Measurements from ENCODE around the gene LDLRAD1. TPM values are rescaled to one million over a fixed set of nuclear protein-coding genes. Genes with fewer than 3 reads are reported as not detected.

Gene LDLRAD1
- total and polyA plus RNA-seq, 2 donors (not counting 3 experiments of a cell fraction or from before 2014, with no cell fraction given), result not detected

DNA sequence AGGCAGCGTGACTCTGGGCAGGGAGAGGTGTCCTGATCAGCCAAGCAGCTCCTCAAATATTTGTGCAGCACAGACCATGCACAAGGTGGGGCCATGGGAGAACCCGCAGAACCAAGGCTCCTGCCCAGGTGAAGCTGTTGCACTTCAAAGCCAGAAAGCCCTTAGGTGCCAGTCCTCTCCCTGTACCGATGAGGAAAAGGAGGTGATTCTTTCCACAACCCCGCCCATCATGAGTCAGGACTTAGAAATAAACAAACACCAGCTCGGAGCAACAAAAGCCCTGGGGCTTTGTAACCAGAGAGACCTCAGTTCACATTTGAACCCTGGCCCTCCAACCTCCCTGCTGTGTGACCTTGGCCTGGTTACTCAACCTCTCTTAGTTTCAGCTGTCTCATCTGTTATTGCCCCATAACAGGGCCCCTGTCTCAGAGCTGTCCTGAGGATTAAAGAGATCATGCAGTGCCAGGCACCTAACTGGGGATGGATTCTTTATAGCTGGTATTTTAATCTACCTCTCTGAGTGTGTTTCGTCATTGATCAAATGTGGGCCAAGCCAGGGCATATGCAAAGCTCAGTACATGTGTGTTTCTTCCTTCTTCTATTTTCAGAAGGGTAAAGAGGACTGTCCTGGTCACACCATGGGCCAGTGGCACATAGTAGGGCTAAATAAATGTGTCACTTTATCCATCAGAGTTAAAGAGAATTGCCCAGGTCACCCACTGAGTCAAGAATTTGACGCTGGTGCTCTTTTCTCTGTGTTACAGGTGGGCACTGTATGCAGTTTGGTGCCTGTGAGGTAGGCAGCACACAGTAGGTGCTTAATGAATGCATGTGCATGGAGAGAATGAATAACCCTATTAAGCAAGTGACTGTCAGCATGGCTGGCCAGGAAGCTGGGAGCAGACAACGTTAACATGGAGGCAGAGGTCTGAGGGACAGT lies 1.4 kb downstream of the LDLRAD1 start:
- H3K9me3 ChIP-seq (replicated peaks; ENCODE audit: control insufficient read depth, insufficient read depth, low read length), result no peaks in the 10 kb centered on the region
- peaks cover 0 to 8% of the 10 kb centered on the region in 2 experiments for H3K27me3 ChIP-seq (ENCODE audit: control insufficient read depth in 2 of 2, insufficient read depth in 2 of 2, low read length in 2 of 2)
- H2AFZ ChIP-seq (ENCODE audit: low read depth, low read length), result no peak overlapping the region
- no peak overlapping the region for H3K4me2 ChIP-seq (ENCODE audit: insufficient read depth, low read length)
- TF ChIP-seq POLR2AphosphoS5 (IDR thresholded peaks at IDR 0.05; ENCODE audit: insufficient read depth, low read depth, low read length), result no peak
- H3K79me2 ChIP-seq (ENCODE audit: control insufficient read depth, insufficient read depth, low read length), result no peaks in the 10 kb centered on the region
- no peak overlapping the region for H3K4me3 ChIP-seq (replicated peaks in 1 of 3; ENCODE audit: insufficient read depth in 1 of 3, low read depth in 1 of 3, low read length in 3 of 3)
- H4K20me1 ChIP-seq (replicated peaks; ENCODE audit: control insufficient read depth, extremely low read depth, insufficient read depth, low read length), result no peaks in the 10 kb centered on the region
- BruUV-seq (replicated peaks), result no TSS peak
- H3K4me1 ChIP-seq (ENCODE audit: control insufficient read depth, extremely low read depth, insufficient read depth, low read length), result no peaks in the 10 kb centered on the region
- ChIA-PET CTCF (interaction anchor here (0.9 to 1.0 kb wide), 2 partner anchors 24 to 156 kb away, joined by 3 to 4 read pairs; no protein-coding TSS in a partner anchor), POLR2A (no interaction called here)
- no peaks in the 10 kb centered on the region for H3K36me3 ChIP-seq (ENCODE audit: control insufficient read depth in 2 of 2, extremely low read depth in 1 of 2, insufficient read depth in 2 of 2, low read length in 2 of 2)
- no peak overlapping the region for H3K27ac ChIP-seq (ENCODE audit: insufficient read depth, low read depth, low read length)
- intact Hi-C loops (cut with micrococcal nuclease), result no loop called here
- H3K9me1 ChIP-seq (replicated peaks; ENCODE audit: control insufficient read depth, extremely low read depth, insufficient read depth, low read length), result no peaks in the 10 kb centered on the region
- no peak overlapping the region for H3K9ac ChIP-seq (replicated peaks; ENCODE audit: extremely low read depth, insufficient read depth, low read length)
- FAIRE-seq, result no peak
- dilution Hi-C loops (cut with MboI; ENCODE audit: extremely low pct_ligation_motif_present, low sequenced_read_pairs), result no loop called here
- no peak for DNase-seq (ENCODE audit: low read depth, low spot score)

DNA sequence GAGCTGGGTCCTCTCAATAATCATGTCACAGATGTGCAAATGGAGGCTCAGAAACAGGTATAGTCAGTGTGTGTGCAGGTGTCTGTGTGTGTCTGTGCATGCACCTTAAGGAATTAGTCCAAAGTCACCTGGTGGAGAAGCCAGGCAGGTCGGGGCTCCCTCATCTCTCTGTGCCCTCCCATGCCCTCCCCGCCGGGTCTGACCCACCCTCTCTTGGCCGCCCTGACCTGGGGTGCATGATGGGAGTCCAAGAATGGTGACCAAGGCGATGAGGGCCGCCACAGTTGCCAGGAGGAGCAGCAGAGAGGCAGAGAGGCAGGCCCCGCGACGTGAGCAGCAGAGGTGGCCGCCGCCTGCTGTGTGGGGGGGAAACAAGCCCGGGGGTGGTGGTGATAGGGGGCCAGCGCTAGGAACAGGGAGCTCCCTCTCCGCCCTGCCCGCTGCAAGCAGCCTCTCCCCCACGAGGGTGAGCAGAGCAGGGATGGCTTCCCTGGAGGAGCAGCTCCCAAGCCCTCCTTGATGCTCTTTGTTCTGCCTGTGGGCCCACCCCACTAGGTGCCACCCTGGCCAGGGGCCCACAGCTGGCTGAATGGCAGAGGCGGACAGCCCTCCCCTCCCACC lies 3.9 kb downstream of the LDLRAD1 start:
- no peak overlapping the region for H3K4me2 ChIP-seq (ENCODE audit: insufficient read depth, low read length)
- no TSS peak for BruUV-seq (replicated peaks)
- H3K79me2 ChIP-seq (ENCODE audit: control insufficient read depth, insufficient read depth, low read length), result no peaks in the 10 kb centered on the region
- dilution Hi-C loops (cut with MboI; ENCODE audit: extremely low pct_ligation_motif_present, low sequenced_read_pairs), result no loop called here
- H3K27me3 ChIP-seq (ENCODE audit: control insufficient read depth in 2 of 2, insufficient read depth in 2 of 2, low read length in 2 of 2), result peaks cover 0 to 8% of the 10 kb centered on the region in 2 experiments
- POLR2A ChIA-PET, result no interaction called here
- intact Hi-C loops (cut with micrococcal nuclease), result no loop called here
- no peak for FAIRE-seq
- H3K4me1 ChIP-seq (ENCODE audit: control insufficient read depth, extremely low read depth, insufficient read depth, low read length), result no peaks in the 10 kb centered on the region
- no peaks in the 10 kb centered on the region for H4K20me1 ChIP-seq (replicated peaks; ENCODE audit: control insufficient read depth, extremely low read depth, insufficient read depth, low read length)
- no peak overlapping the region for H3K4me3 ChIP-seq (replicated peaks in 1 of 3; ENCODE audit: insufficient read depth in 1 of 3, low read depth in 1 of 3, low read length in 3 of 3)
- H3K36me3 ChIP-seq (ENCODE audit: control insufficient read depth in 2 of 2, extremely low read depth in 1 of 2, insufficient read depth in 2 of 2, low read length in 2 of 2), result no peaks in the 10 kb centered on the region
- no peak overlapping the region for H3K27ac ChIP-seq (ENCODE audit: insufficient read depth, low read depth, low read length)
- no peak overlapping the region for H2AFZ ChIP-seq (ENCODE audit: low read depth, low read length)
- H3K9ac ChIP-seq (replicated peaks; ENCODE audit: extremely low read depth, insufficient read depth, low read length), result no peak overlapping the region
- CTCF ChIA-PET, result interaction anchor here (1.3 to 1.4 kb wide), 2 partner anchors 13 to 15 kb away, joined by 4 to 7 read pairs; no protein-coding TSS in a partner anchor
- H3K9me1 ChIP-seq (replicated peaks; ENCODE audit: control insufficient read depth, extremely low read depth, insufficient read depth, low read length), result no peaks in the 10 kb centered on the region
- DNase-seq (ENCODE audit: low read depth, low spot score), result no peak
- TF ChIP-seq, protein P1, sequence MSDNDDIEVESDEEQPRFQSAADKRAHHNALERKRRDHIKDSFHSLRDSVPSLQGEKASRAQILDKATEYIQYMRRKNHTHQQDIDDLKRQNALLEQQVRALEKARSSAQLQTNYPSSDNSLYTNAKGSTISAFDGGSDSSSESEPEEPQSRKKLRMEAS (IDR thresholded peaks at IDR 0.05; ENCODE audit: insufficient read depth, insufficient read length), result no peak
- no peak for TF ChIP-seq FOS (IDR thresholded peaks at IDR 0.05; ENCODE audit: borderline replicate concordance, insufficient read depth, low read length)
- no peak for TF ChIP-seq POLR2AphosphoS5 (IDR thresholded peaks at IDR 0.05; ENCODE audit: insufficient read depth, low read depth, low read length)
- no peak for TF ChIP-seq EZH2 (IDR thresholded peaks at IDR 0.05; ENCODE audit: borderline replicate concordance, low read depth, low read length, severe bottlenecking)
- TF ChIP-seq POLR2A (IDR thresholded peaks at IDR 0.05; ENCODE audit: low read depth, low read length), result no peak
- TF ChIP-seq MYC (IDR thresholded peaks at IDR 0.05; ENCODE audit: low read depth, low read length), result no peak
- TF ChIP-seq GATA2 (IDR thresholded peaks at IDR 0.05; ENCODE audit: insufficient read depth, insufficient read length, low read depth, low read length), result no peak
- TF ChIP-seq JUN (IDR thresholded peaks at IDR 0.05; ENCODE audit: borderline replicate concordance, insufficient read depth, insufficient read length, low read depth), result no peak
- TF ChIP-seq, protein P2, sequence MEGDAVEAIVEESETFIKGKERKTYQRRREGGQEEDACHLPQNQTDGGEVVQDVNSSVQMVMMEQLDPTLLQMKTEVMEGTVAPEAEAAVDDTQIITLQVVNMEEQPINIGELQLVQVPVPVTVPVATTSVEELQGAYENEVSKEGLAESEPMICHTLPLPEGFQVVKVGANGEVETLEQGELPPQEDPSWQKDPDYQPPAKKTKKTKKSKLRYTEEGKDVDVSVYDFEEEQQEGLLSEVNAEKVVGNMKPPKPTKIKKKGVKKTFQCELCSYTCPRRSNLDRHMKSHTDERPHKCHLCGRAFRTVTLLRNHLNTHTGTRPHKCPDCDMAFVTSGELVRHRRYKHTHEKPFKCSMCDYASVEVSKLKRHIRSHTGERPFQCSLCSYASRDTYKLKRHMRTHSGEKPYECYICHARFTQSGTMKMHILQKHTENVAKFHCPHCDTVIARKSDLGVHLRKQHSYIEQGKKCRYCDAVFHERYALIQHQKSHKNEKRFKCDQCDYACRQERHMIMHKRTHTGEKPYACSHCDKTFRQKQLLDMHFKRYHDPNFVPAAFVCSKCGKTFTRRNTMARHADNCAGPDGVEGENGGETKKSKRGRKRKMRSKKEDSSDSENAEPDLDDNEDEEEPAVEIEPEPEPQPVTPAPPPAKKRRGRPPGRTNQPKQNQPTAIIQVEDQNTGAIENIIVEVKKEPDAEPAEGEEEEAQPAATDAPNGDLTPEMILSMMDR (IDR thresholded peaks at IDR 0.05; ENCODE audit: extremely low read depth in 1 of 2, insufficient read depth in 1 of 2, low read depth in 1 of 2, low read length in 2 of 2), result no peak
- no peaks in the 10 kb centered on the region for H3K9me3 ChIP-seq (replicated peaks; ENCODE audit: control insufficient read depth, insufficient read depth, low read length)

Data from endothelial cell of umbilical vein (primary cell).